T follicular helper cell (primary cell): Measurements from ENCODE around the gene ZNF536.

Experiments used
- DNase-seq: peaks from one replicate; pipeline ENCODE4 v3.0.0-alpha.2; 2020; ENCODE audit warnings: low read depth

ZNF536 gene

DNA sequence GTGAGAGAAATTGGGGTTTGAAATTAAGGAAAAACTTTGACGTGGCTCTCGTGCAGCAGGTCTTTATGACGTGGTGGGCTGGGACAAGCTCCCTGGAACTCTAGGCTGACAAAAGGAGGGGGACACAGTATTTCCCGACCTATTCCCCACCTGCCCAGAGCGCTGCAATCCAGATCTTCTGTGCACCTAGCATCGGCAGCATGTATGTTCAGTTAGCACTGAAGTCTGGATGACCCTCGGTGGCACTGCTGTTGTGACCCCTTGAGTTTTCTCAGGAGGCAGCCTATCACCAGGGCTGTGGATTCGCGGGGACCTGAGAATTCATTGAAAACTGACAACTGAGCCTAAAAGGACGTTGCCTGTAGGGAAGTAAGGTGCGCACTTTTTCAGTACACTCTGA, 9.1 kb upstream of the ZNF536 start:
- no peak for DNase-seq

DNA sequence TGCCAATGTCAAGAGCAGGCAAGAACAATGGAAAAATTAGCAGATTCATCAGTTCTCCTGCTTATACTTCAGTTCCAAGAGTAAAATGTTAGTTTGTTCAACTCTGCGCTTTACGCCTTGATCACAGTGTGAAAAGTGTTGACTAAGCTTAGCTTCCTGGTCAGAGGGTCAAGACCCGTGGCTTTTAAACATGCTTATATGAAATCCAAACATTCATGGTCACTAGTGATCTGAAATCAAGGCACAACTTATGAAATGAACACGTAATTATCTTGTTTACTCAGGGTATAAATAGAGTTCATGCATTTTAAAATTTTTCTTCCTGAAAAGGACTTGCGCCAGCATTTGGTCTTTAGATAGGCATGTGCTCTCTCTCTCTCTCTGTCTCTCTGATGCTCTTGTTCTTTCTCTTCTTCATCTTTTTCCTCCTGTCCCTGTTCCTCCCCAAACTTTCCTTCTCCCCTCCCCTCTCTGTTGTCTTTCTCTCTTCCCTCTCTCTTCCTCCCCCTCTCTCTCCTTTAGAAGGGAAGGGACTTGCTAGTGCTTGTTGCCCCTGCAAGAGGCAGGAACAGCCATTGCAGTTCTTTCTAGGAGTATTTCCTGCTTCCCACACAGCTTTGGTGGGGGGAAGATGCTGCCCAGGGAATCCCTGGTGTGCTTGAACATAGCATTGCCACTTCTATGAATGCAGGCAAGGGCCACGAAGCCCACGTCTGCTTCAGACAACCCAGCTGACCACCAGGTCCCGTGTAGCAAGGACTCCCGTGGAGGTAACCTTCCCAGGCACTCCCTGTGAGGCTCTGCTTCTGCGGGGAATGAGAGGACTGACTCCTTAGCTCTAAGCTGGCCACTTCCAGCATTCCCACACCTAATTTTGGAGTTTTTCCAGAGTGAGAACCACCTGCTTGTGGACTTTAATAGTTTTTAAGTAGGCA, 7.1 kb upstream of the ZNF536 start:
- no peak for DNase-seq

DNA sequence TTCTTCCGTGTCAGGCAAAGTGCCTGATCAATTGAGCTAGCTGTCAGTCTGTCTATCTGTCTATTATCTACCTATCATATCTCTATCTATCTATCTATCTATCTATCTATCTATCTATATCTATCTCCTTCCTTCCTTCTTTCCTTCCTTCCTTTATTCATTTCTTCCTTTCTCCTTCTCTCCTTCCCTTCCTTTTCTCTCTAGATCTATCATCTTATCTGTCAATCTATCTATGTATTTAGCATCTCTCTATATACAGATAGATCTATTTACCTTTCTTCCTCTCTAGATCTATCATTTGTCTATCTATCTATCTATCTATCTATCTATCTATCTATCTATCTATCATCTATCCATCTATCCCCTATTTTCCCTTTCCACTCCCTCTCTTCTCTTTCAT, 5.9 kb upstream of the ZNF536 start:
- no peak for DNase-seq

DNA sequence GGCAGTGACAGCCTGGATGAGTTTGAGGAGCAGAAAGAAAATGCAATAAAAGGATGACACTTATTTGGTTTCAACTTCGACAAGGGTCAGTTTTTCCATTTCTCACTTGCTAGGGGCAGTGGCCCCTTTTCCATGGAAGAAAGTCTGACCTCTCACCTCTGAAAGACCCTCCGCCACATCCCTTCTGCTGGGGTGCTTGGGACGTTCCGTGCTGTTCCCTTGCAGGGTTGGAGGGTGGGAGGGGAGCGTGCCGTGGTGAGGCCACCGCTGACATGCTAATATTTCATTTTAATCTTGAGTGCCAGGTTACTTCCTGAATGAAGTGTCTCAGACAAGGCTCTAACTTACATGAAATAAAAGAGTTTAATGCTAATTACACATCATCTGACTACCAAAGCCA, 5.2 kb upstream of the ZNF536 start:
- no peak for DNase-seq

DNA sequence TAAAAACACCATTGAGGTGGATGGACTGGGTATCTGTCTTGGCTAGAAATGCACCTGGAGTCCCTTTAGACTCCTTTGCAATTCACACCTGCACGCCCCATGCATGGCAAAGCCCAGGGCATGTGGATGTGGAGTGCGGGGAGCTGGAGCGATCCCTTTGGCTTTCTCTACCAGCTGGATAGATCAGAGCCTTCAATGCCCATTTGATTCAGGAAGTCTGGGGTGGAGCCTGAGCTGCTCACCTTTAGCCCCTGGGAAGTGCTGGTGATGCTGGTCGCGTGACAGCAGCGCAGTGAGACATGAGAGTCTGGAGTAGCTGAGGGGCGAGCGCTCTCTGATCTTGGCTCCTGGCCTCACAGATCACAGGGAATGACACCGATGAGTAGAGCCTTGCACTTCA, 4.8 kb upstream of the ZNF536 start:
- DNase-seq: no peak

DNA sequence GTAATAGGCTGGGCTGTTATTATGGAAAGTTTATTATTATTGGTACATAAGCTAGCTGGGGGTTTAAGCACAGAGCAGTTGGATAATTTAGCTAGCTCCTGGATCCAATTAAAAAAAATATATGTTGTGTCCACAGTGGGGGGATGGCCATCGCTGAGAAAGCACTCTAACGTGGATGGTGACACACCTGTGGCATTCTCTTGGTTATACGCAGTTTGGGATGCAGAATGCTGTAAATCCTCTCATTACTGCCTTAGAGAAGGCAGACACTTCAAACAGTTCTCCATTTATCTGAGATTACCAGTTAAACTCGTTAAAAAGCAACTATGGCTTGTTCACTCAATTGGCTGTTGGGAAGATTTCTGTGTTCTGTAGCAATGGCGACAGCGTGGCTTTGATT, 2.4 kb upstream of the ZNF536 start:
- DNase-seq: no peak

DNA sequence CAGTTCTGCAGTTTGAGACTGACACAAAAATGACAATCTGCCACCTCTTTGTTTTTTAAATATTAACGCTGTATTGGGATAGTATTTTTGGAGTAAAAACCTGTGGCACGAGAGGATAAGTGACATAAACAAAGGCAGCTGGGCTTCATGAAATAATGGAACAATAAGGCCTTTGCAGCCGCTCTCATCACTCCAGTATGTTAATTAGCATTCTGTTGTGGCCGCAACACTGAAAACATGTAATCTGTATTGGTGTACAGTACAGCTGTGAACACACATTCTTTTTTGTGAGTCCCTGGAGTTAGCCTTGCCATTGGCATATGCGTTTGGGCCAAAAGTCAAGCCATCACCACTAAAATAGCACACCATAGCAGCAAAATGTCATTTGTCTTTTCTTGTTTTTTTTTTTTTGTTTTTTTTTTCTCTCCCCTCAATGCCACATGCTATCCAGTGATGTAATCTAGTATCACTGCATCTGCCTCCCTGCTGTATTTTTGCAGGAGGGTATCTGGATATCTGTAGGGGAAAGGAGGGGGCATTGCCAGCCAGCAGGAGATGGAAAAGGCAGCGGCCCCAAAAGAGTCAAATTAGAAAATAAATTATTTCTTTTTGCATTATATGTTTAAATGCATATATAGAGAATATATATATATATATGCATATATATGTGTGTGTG, 885 bp upstream of the ZNF536 start:
- DNase-seq: no peak

DNA sequence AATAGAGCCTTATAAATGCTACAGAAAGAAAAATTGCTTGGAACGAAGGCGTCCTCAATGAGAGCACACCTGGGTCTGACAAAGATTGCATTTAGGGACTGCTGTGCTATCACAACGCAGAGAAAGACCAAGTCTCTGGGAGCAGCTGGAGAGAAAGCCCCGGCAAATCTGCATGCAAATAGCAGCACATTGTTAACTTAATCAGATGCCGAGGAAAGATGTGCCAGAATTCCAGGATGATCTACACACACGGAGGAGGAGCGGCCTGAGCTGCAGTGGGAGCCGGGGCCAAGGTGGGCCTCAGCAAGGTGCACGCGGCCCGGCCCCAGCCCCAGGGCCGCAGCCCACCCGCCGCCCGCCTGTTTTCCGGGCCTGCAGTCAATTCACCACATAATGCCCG, 1.4 kb downstream of the ZNF536 start:
- no peak for DNase-seq

DNA sequence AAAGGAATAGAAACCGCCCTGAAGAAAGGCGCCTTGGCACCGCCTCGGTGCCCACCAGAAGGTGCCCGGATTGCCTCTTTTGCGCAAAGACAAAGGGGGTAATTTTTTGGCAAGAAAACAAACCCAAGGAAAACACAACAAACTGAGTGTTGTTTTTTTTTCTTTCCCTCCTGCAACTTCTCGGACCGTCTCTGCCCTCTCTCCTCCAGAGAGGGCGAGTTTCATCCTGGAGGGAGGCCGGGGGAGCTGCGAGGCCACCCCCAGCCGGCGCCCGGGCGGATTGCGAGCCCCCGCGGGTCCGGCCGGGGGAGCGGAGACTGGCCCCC, 2.3 kb downstream of the ZNF536 start:
- no peak for DNase-seq

DNA sequence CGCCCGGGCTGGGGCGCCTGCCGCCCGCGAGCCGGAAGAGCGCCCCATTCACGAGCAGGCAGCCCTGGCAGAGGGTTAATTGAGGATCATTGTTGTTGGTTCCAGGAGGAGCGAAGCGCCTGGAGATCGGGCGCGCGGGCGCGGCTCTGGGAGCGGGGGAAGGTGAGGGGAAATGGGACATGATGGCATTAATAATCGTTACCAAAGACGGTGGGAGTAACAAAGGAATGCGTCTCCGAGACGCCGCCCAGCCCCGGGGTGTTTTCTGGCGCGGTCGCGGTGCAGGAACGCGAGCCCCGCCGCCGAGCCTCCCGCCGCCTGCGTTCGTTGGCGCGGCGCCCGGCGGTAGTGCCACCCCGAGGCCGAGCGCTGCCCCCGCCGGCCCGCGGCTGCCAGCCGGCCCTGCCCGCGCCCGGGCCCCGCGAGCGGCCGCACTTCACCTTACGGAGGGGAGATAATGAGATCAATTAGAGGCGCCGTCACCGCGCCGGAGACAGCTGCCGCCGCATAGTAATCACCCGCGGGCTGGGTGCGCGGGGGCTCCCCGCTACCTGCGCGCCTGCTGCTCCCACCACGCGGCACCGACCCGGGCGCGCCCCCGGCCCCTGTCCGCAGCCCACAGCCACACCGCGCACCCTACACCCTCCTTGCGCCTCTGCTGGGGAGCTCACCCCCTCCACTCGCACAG, 2.8 kb downstream of the ZNF536 start:
- DNase-seq: no peak

DNA sequence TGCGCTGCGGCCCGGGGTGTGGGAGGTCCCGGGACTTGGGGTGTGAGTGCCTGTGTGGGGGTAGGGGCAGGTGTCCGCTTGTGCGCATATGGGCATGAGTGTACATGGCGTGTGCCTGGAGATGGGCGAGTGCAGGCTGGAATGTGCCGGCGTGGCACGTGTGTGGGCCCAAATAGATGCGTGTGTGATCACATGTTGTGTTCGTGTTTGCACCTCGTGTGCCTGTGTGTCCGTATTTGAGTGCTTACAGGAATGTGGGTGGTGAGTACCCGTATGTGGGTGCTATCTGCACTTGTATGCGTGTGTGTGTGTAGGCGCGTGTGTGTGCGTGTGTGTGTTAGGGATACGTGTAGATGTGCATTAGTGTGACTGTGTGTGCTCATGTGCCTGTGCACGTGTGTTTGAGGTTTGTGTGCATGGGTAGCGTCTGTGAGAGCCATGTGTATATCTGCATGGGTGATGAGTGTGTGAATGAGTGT, 3.4 kb downstream of the ZNF536 start:
- no peak for DNase-seq

DNA sequence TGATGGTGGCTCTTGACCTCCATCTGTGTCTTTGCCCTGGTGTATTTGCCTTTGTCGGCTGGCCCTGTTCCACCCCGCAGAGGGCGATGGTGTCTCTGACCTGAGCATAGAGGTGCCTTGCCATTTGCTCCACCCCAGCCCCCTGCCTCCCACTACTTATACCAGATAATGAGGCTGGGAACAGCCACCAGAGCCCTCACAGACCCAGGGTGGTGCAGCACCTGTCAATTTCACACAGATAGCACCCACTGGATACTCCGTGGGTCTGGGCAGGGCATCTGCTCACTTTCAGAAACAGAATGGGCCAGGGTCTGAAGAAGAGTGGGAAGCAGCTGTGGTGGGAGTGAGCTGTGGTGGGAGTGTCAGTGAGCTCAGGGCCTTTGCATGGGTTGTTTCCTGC, 4.1 kb downstream of the ZNF536 start:
- DNase-seq: no peak

DNA sequence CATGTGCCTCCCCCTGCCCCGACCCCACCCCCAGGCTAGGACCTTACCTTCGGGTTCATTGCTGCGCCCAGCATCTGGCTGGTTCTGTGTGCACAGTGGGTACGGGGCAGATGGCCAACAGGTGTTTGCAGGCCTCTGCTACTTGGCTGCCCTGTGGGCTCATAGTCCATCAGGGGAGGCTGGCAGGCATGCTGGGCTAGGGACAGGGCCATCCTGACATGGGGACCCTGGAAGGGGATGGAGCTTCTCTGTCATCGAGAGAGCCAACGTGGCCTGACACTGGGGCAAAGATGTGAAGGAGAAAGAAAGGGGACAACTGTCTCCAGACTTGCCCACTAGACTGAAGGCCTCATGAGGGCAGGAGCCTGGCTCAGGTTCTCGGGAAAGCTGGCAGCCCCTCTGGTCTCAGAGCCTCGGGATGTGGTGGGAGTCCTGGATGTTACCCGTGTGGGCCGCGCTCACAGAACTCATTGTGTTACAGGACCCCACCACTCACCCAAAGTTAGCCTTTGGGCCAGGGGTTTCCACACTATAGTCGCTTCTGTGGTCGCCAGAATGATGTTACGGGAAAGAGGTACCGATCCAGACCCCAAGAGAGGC, 4.7 kb downstream of the ZNF536 start:
- DNase-seq: no peak

DNA sequence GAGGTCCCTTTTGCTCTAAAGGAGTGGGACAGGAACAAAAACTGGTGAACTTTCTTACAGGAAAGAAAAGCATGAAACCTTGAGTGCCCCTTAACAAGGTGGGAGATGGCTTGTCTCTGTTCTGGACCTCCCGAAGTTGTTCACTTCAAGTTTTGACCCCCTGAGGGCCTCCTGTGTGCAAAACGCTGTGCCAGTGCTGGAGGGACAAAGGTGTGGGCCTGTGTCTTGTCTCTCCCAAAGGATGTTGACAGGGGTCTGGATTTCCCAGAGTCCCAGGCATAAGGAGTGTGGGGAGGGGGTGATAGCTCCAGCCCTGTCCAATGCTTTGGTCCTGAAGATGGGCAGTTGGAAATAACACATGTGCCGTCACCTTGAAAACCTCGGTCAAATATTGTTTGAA, 6.5 kb downstream of the ZNF536 start:
- DNase-seq: no peak

DNA sequence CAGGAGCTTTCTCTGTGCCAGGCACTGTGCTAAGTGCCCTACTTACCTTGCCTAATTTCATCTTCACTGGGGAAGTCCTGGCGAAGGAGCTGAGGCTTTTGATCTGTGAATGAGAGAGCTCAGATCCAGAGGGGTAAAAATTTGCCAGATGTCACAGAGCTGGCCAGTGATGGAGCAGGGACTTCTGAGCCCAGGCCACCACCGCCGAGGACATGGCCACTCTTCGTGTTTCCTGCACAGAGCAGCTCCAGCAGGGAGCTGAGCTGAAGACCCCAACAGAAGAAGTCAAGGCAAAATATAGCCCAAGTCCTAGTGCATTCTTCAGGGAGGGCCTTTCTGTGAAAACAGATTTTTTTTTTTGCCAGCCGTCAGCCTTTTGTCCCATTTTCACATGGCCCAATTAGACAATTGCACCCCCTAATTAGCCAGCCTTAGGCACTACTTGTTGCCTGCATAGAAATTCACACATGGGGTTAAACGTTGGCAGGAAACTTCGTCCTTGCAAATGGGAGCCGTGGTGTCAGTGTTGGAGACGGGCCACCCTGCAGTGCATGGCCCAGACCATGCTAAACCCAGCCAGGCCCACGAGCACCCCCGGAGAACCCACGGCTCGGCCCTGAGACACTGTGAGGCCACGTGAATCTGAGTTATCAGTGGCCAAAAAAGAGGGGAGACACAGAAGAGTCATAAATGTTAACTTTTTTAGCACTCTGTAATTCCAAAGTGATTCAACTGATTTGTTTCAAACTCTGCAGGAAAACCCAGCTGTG, 7.8 kb downstream of the ZNF536 start:
- no peak for DNase-seq

DNA sequence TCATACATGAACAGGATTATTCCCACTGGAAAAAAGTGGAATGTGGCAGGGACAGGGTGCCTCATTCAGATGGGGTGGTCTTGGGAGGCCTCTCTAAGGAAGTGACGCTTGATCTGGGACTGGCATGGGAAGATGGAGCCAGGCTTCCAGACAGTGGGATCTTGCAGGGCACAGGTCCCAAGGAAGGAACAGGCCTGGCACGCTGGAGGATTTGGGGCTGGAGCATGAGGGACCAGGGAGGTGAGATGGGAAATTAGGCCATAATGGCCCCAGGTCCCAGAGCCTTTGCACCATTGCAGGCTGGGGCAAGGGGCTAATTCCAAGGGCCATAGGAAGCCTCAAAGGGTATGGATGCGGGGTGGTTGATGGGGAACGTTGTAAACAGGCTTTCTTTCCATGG, 9.2 kb downstream of the ZNF536 start:
- no peak for DNase-seq

DNA sequence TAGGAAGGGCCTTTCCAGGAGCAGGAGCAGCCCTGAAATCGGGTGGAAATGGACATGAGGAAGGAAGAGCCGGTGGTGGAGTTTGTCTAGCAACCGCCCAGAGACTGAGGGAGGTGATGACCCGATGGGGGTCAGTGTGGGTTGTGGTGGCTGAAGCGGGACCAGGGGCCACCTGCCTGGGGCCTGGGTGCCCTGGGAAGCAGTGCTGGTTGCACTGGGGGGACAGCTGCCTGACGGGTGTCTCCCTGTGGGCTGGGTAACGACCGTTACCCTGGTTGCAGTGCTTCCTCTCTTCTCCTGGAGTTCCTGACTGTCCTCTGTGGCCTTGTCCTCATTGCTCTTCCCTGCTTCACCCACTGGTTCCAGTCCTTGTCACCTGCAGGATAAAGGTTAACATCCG, 13.0 kb downstream of the ZNF536 start:
- DNase-seq: no peak

DNA sequence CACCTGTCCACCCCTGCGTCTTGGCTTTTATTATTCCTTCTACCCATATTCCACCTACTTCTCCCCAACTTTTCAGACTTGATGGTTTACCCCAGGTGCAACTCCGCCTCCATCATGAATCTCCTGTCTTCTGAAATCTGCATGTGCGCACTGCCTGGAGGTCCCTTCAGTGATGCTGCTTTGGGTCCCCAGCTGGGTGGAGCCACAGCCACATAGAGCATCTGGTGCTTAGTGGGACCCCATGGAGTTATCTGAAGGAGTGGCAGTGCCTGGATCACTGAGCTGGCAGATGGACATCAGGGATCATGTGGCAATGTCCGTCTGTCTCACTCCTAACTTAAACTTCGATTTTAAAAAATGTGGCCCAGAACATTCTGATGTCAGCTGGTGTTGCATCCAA, 13.5 kb downstream of the ZNF536 start:
- DNase-seq: no peak

DNA sequence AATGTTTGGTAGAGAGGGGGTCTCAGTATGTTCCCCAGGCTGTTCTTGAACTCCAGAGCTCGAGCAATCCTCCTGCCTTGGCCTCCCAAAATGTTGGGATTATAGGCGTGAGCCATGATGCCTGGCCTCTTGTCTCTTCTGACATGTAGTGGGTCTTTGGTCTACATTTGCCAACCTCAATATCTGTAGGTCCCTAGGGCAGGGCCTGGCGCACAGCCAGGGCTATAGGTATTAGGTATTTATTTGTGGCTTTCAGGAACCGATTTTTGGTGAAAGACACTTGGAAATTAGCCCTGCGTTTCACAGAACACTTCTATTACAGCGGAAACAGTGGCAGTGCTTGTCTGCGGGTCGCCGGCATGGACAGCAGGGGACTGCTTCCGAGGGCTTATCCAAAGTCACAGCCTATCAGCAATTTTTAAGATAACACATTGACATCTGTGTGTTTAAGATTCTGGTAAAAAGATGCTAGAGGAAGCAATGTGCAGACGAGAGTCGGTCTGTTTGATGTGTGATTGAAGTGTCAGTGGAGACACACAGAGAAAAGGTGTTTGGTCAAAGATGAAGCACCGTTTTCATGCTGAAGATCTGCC, 14.5 kb downstream of the ZNF536 start:
- no peak for DNase-seq

DNA sequence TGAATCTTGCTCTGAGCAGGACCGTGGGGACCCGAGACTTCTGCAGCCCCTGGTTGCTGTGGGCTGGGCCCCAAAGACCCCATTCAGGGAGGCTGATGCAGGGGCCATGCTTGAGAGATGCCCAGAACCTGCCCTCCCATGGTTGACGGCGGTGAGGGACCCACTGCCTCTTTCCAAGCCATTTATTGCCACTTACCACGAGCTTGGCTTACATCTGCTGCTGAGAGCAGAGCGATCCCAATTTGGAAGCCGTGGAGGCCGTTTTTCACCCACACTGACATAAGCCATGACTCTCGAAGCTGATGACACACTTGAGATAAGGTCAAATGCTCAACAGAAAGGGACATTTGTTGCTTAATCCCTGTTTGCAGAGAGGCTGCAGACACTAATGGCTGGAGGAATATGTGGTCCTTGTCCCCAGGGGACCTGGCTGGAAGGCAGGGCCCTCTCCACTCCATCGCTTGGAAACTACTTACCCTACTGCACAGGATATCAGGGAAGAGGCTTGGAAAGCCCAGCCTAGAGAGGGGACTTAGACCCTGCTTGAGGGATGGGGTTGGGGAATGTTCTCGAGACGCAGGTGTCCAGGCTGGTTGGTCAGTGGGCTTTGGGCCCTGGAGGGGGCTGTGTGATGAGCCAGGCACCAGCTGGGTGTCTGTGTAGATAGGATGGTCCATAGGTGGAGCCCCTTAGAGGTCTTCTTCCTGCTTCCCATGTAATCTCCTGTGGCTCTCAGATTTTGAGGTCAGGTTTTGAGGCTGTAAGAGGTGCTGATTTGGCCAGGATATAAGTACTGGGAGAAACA, 15.3 kb downstream of the ZNF536 start:
- no peak for DNase-seq

DNA sequence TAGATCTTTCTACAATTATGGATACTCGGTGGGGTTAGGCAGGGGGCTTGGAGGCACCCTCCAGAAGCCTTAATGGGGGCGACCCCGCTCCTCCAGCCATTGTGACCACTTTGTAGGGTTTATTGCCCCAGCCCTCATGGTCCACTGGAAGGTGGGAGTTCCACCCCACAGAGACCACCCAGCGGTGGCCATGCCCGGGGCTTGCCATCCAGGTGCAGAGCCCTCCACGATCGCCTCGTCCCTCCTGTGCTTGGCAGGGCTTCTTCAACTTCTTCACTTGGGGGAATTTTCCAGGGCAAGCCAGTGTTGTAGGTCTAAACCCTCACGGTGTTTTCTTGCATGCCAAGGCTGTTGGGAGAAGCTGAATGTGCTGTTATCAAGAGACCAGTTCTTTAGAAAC, 16.1 kb downstream of the ZNF536 start:
- DNase-seq: no peak
